HCT116 (cell line): ENCODE data around the gene ARNT2. TPM values are rescaled to one million over a fixed set of nuclear protein-coding genes. Genes with fewer than 3 reads are reported as not detected.
"Not testable (repeated sequence)": the region's sequence is repeated elsewhere in the genome, so short reads cannot be mapped to it uniquely, and the experiment has no call there.

ENCODE experiments used
- ATAC-seq: fragments of 200-7000 bp; cut with Tn5 transposase; 2 replicates; pipeline ENCODE4 v1.9.1; 2020; ENCODE audit warnings: mild to moderate bottlenecking, moderate library complexity
- BruUV-seq: library from RNA; stranded (reverse); fragments of 400-500 nt; replicated peaks from 2 replicates; lab custom pipeline; 2021; lab: Mats Ljungman, UMichigan
- CTCF ChIA-PET: fragments of 300-600 bp; sonication (Branson Sonifier 250); formaldehyde crosslinking; loops from one replicate; lab custom pipeline; 2021; ENCODE audit warnings: antibody characterized with exemption; lab: Charles Lee
- POLR2A ChIA-PET: fragments of 300-600, 350-600 bp; sonication (Branson Sonifier 250); formaldehyde crosslinking; loops from one replicate; lab custom pipeline; 2021; ENCODE audit warnings: antibody characterized with exemption; lab: Charles Lee
- RAD21 ChIA-PET, 2 experiments: fragments of 300-600 bp; sonication (Branson Sonifier 250); formaldehyde crosslinking; loops; one replicate each; lab custom pipeline; 2023; ENCODE audit warnings: low total read pairs in 2 of 2; ENCODE audit not compliant: uncharacterized antibody in 2 of 2, unreplicated experiment in 2 of 2, low non-redundant PET in 1 of 2; lab: Charles Lee
- DNase-seq: peaks from one replicate; pipeline ENCODE4 v3.0.0-alpha.2; 2010; ENCODE audit warnings: low read depth, low spot score
- H2AFZ ChIP-seq: fragments of 200-600 bp; shearing (Covaris generic), sonication (generic); 2 replicates; pipeline ENCODE4 v1.6.1; 2017; ENCODE audit warnings: low read depth, mixed run types, mixed read lengths, antibody characterized with exemption, low read length; ENCODE audit not compliant: poor library complexity, severe bottlenecking
- H3K27ac ChIP-seq: 2 replicates; pipeline ENCODE4 v1.5.1; 2012; ENCODE audit warnings: low read depth, low read length
- H3K27me3 ChIP-seq: fragments of 200-600 bp; sonication (generic); 2 replicates; pipeline ENCODE4 v1.6.1; 2016; ENCODE audit warnings: mixed run types, low read length, mixed read lengths; ENCODE audit not compliant: insufficient read depth
- H3K36me3 ChIP-seq, 2 experiments: fragments of 200-500 bp in 1 of 2; fragments of 200-600 bp in 1 of 2; sonication (Bioruptor generic) in 1 of 2; sonication (generic) in 1 of 2; 2 replicates each; pipeline versions ENCODE4 v1.5.1 to v1.6.1; 2014 to 2016; ENCODE audit warnings: low read length in 2 of 2, inconsistent platforms in 1 of 2, mixed read lengths in 1 of 2, mixed run types in 1 of 2; ENCODE audit not compliant: insufficient read depth in 2 of 2, control insufficient read depth in 1 of 2
- H3K4me1 ChIP-seq, 2 experiments: fragments of 200-600 bp in 1 of 2; sonication (generic) in 1 of 2; 2 replicates each; pipeline versions ENCODE4 v1.5.1 to v1.6.1; 2012 to 2017; ENCODE audit warnings: low read length in 2 of 2, inconsistent platforms in 1 of 2, mild to moderate bottlenecking in 1 of 2, mixed read lengths in 1 of 2, mixed run types in 1 of 2, moderate library complexity in 1 of 2; ENCODE audit not compliant: insufficient read depth in 2 of 2, control insufficient read depth in 1 of 2
- H3K4me2 ChIP-seq: fragments of 200-600 bp; sonication (generic); 2 replicates; pipeline ENCODE4 v1.6.1; 2017; ENCODE audit warnings: mixed run types, low read length, mixed read lengths
- H3K4me3 ChIP-seq, 2 experiments: fragments of 200-600 bp in 1 of 2; sonication (generic) in 1 of 2; replicated peaks in 1 of 2; 2 replicates each; pipeline ENCODE4 v1.5.1; 2011 to 2016; ENCODE audit warnings: low read length in 2 of 2, control low read depth in 1 of 2, low read depth in 1 of 2, mild to moderate bottlenecking in 1 of 2, mixed read lengths in 1 of 2, mixed run types in 1 of 2
- H3K79me2 ChIP-seq: fragments of 200-600 bp; sonication (generic); 2 replicates; pipeline ENCODE4 v1.6.1; 2017; ENCODE audit warnings: mild to moderate bottlenecking, mixed run types, low read length, moderate library complexity, mixed read lengths; ENCODE audit not compliant: insufficient read depth
- H3K9ac ChIP-seq: fragments of 200-600 bp; sonication (generic); 2 replicates; pipeline ENCODE4 v1.6.1; 2016; ENCODE audit warnings: low read length, mixed read lengths
- H3K9me2 ChIP-seq: fragments of 200-600 bp; sonication (generic), shearing (Covaris generic); 2 replicates; pipeline ENCODE4 v1.6.1; 2017; ENCODE audit warnings: mixed run types, mild to moderate bottlenecking, moderate library complexity; ENCODE audit not compliant: insufficient read depth
- H3K9me3 ChIP-seq, 2 experiments: fragments of 200-500 bp in 1 of 2; fragments of 200-600 bp in 1 of 2; sonication (Bioruptor generic) in 1 of 2; sonication (generic) in 1 of 2; 2 replicates each; pipeline ENCODE4 v1.6.1; 2014 to 2017; ENCODE audit warnings: low read length in 2 of 2, mixed read lengths in 2 of 2, inconsistent platforms in 1 of 2, low read depth in 1 of 2, mild to moderate bottlenecking in 1 of 2, mixed run types in 1 of 2, moderate library complexity in 1 of 2; ENCODE audit not compliant: control insufficient read depth in 1 of 2, insufficient read depth in 1 of 2
- H4K20me1 ChIP-seq: fragments of 200-600 bp; sonication (generic), shearing (Covaris generic); 2 replicates; pipeline ENCODE4 v1.6.1; 2017; ENCODE audit warnings: mixed run types, mild to moderate bottlenecking, moderate library complexity; ENCODE audit not compliant: insufficient read depth
- CEBPB ChIP-seq: IDR thresholded peaks from 2 replicates; pipeline ENCODE4 v1.6.1; 2012; ENCODE audit warnings: low read depth
- CTCF ChIP-seq, 3 experiments: fragments of 200-600 bp in 1 of 3; sonication (generic) in 1 of 3; IDR thresholded peaks in 2 of 3; conservative IDR thresholded peaks in 1 of 3; 2 replicates each; pipeline ENCODE4 v1.5.1; 2012 to 2017; ENCODE audit warnings: low read depth in 2 of 3, low read length in 2 of 3, antibody characterized with exemption in 1 of 3, borderline replicate concordance in 1 of 3, control low read depth in 1 of 3, mild to moderate bottlenecking in 1 of 3, mixed read lengths in 1 of 3, mixed run types in 1 of 3, moderate library complexity in 1 of 3; ENCODE audit not compliant: insufficient read depth in 1 of 3
- EZH2 ChIP-seq: fragments of 200-600 bp; sonication (generic); IDR thresholded peaks from 2 replicates; pipeline ENCODE4 v1.6.1; 2017; ENCODE audit warnings: antibody characterized with exemption, mixed run types
- EZH2phosphoT487 ChIP-seq: fragments of 200-600 bp; IDR thresholded peaks from 2 replicates; pipeline ENCODE4 v1.6.1; 2018; ENCODE audit warnings: antibody characterized with exemption, borderline replicate concordance
- REST ChIP-seq: IDR thresholded peaks from 2 replicates; pipeline ENCODE4 v1.6.1; 2012; ENCODE audit warnings: low read depth
- intact Hi-C: fragments of 100-400 bp; cut with micrococcal nuclease; formaldehyde crosslinking; loops from 2 replicates; pipeline ENCODE4 v1.10.0; 2022
- total RNA-seq: library from RNA; stranded (reverse); gene quantifications from one replicate; pipeline ENCODE4 v1.2.1, GENCODE V29; 2021; ENCODE audit not compliant: unreplicated experiment

The ARNT2 gene
- total RNA-seq, 1 experiment from 2014 or later, result 3.0 TPM

GRCh38 chr15:80509800-80510199 is 105.6 kb downstream of the ARNT2 start:
- Histone ChIP-seq H3K27ac (no peak overlapping the region), H3K79me2 (no peaks in the 10 kb centered on the region), H3K9me3 (no peaks in the 10 kb centered on the region), H4K20me1 (no peaks in the 10 kb centered on the region), H3K9me2 (no peaks in the 10 kb centered on the region), H3K27me3 (no peaks in the 10 kb centered on the region), H3K4me3 (no peak overlapping the region), H3K36me3 (no peaks in the 10 kb centered on the region)
- BruUV-seq, result no TSS peak
- ChIA-PET POLR2A (no interaction called here), RAD21 (no interaction called here)
- no peak for ATAC-seq
- intact Hi-C loops, result loop anchor here (5.0 kb wide), 1 partner anchor 52 kb away; no protein-coding TSS in a partner anchor
- DNase-seq, result no peak
- TF ChIP-seq CEBPB (no peak), REST (no peak), EZH2 (no peak), EZH2phosphoT487 (no peak), CTCF (IDR thresholded peaks at IDR 0.05 in 2 of 3, conservative IDR thresholded peaks at IDR 0.05 in 1 of 3; ENCODE audit: borderline replicate concordance in 1 of 3, insufficient read depth in 1 of 3, low read depth in 2 of 3, low read length in 2 of 3) (no peak)
- TF ChIP-seq, all 23 proteins: peak for 0
- Histone ChIP-seq H3K4me1 (no peaks in the 10 kb centered on the region), H3K9ac (no peak overlapping the region), H3K4me2 (no peak overlapping the region), H2AFZ (no peak overlapping the region)
- CTCF ChIA-PET, result no interaction called here

- H3K4me3 ChIP-seq, H3K79me2 ChIP-seq, BruUV-seq, H3K36me3 ChIP-seq, CTCF ChIA-PET, H3K9me3 ChIP-seq, POLR2A ChIA-PET, RAD21 ChIA-PET, H3K27me3 ChIP-seq, H3K27ac ChIP-seq, H2AFZ ChIP-seq, H3K9ac ChIP-seq, H3K4me1 ChIP-seq, DNase-seq, H3K4me2 ChIP-seq, H4K20me1 ChIP-seq, ATAC-seq, H3K9me2 ChIP-seq: not testable (repeated sequence)
- intact Hi-C loops, result loop anchor here (5.0 kb wide), 1 partner anchor 54 kb away; no protein-coding TSS in a partner anchor
Measured at GRCh38 chr15:80510985-80511384, 106.8 kb downstream of the ARNT2 start.
